ENCODE data around the gene SCLY.
A peak's percentile ranks its signal among the peaks of the same experiment; 100 is the strongest.
"Not testable (repeated sequence)": the region's sequence is repeated elsewhere in the genome, so short reads cannot be mapped to it uniquely, and the experiment has no call there.

Gene SCLY, protein sequence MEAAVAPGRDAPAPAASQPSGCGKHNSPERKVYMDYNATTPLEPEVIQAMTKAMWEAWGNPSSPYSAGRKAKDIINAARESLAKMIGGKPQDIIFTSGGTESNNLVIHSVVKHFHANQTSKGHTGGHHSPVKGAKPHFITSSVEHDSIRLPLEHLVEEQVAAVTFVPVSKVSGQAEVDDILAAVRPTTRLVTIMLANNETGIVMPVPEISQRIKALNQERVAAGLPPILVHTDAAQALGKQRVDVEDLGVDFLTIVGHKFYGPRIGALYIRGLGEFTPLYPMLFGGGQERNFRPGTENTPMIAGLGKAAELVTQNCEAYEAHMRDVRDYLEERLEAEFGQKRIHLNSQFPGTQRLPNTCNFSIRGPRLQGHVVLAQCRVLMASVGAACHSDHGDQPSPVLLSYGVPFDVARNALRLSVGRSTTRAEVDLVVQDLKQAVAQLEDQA

GRCh38 chr2:238060542-238061314 lies at the start of gene SCLY:
SCLY (plus strand) TSS chr2:238061001; CDS start chr2:238061055, 54 bp downstream.
- peak; percentile 98 for DNase-seq

GRCh38 chr2:238013806-238014205 lies 47.0 kb upstream of the SCLY start:
- no peak for DNase-seq

DNA sequence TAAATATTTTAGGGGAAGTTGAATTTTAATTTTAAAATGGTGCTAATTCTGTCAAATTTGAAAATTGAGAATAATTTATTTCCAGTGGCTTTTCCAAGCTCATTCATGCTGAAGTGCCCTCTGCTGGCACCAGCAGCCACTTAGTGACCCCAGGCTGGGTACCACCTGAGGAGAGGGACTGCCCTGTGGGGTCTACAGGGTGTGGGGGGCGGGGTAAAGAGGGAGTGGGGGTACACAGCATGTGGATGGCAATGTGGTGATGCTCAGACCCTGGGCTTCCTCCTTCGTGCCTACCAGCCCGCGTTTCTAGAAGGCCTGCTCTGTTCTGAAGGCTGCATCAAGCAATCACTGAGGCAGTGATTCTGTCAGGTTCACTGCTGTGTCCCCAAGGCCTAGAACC lies 45.1 kb upstream of the SCLY start:
- DNase-seq, result no peak

- no peak for DNase-seq
Measured at GRCh38 chr2:238016526-238016925, 44.3 kb upstream of the SCLY start.

GRCh38 chr2:238019962-238020361 lies 40.8 kb upstream of the SCLY start:
- no peak for DNase-seq

DNA sequence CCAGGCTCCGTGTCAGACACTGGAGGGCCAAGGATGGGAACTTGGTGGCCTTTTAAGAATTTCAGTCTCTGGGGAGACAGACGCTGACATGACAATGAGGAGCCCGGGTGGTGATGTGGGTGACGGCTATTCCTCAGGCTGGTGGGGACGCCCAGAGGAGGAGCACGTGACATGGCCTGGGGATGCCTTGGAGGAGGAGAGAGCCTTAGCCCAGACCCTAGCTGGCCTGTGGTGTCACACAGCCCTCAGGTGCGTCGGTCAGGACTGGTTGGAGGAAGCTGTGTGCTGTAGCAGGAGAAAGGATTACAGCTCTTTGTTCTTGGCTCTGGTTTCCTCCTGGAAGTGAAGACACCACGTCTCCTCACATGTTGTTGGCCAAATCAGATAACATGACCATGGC lies 40.0 kb upstream of the SCLY start:
- DNase-seq, result no peak

GRCh38 chr2:238021327-238021726 lies 39.5 kb upstream of the SCLY start:
- DNase-seq, result no peak

- DNase-seq, result no peak
Measured at GRCh38 chr2:238022594-238023157, 38.1 kb upstream of the SCLY start.

GRCh38 chr2:238023608-238024007 lies 37.2 kb upstream of the SCLY start:
- no peak for DNase-seq

DNA sequence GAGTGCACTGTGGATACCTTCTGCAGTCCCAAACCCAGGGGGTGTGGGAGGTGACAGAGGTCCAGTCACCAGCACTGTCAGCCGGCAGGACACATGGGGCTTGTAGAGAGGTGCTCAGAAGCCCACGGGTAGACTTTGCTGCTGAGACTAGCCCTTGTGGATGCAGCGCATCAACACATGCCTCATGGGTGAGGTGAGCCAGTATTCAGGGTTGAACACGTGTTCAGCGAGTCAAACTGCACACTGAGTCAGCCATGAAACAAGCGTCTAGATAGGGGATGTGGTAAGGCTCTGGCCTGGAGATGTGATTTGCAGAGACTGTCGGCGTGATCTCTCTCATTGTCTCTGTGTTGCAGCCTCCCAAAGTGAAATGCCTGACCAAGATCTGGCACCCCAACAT lies 35.8 kb upstream of the SCLY start:
- DNase-seq, result peak; percentile 66

DNA sequence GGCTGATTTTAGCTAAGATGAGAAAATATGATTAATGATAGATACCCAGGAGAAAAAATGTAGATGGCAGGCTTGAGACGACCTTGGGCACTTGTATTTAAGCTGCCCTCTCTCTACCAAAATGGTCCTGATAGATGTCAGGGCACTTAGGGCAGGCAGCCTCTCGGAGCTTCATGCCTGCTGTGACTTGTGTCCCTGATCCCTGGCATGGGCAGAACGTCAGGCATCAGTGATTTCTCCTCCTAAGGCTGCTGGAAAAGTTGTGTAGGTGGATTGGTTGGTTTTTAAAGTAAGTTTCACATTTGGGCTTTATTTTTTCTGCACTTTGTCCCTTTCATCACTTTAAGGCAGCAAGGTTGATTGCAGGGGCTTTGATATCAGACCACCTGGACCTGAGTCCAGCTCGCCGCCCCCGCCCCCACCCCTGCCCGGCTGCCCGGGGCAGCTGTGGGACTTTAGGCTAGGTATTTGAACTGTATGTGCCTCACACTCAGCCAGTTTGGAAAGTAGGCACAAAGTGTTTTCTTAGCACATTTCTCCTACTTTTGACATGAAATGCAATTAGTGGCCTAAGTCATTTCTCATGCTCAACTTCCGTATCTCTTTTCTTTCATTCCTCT lies 35.0 kb upstream of the SCLY start:
- no peak for DNase-seq

DNA sequence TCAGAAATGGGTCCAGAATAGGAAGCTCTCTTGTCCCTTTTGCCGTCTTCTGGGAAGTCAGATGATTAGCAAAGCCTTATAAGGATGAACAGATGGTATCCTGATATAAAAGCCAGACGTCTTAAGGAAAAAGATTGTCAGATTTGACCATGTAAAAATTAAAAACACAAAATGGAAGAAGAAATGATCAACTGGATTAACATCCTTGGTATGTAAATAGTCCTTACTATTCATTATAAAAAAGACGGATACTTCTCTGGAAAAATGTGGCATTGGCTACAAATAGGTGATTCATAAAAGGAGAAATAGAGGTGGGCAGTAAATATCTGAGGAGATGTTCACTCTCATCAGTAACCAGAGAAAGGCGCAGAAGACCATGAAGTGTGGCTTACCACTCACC lies 33.7 kb upstream of the SCLY start:
- DNase-seq, result no peak

- DNase-seq, result no peak
Measured at GRCh38 chr2:238027591-238028415, 33.0 kb upstream of the SCLY start.

DNA sequence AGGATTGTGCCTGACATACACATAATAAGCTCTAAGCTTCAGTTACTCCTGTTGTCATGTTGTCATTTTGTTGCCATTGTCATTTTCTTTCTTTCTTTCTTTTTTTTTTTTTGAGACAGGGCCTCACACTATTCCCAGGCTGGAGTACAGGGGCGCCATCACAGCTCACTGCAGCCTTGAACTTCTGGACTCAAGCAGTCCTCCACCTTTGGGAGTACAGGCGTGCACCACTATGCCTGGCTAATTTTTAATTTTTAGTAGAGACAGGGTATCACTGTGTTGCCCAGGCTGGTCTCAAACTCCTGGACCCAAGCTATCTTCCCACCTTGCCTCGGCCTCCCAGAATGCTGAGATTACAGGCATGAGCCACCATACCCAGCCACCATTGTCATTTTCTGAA lies 30.9 kb upstream of the SCLY start:
- DNase-seq, result no peak

- DNase-seq, result no peak
Measured at GRCh38 chr2:238030422-238031155, 30.2 kb upstream of the SCLY start.

GRCh38 chr2:238031751-238032150 lies 29.1 kb upstream of the SCLY start:
- DNase-seq, result no peak

DNA sequence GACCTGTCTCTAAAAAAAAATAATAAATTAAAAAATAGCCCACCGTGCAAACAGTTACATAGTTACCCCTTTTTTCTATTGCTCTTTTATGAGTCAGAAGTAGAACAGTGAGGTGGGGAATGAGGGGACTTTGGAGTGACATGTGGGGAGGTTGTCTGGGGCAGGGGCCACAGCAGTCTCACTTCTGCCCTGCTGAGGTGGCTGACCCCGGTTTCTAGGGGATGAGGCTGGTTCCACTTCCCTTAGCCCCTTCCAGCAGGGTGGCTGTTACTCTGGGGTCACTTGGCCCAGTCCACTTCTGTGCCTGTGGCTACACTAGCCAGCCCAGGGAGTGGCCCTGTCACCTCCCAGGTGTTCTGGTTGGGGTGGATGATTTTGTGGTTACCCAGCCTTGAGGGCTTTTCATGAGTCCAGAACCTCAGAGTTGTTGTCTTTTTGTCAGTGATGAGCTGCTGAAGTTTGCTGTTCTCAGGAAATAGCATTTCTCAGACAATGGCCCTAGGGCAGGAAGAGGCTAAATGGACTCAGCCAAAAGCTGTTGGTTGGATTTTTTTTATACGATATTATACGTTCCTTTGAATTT lies 28.0 kb upstream of the SCLY start:
- no peak for DNase-seq

DNA sequence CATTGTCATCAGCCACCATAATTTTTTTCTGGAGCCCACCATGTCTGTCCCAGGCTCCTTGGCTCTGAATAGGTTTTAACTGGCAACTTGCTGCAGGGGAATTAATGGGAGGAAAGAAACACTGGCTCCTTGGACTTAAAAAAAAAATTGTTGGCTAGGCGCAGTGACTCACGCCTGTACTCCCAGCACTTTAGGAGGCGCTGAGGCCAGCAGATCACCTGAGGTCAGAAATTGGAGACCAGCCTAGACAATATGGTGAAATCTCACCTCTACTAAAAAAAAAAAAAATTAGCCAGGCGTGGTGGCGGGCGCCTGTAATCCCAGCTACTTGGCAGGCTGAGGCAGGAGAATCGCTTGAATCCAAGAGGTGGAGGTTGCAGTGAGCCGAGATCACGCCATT lies 26.8 kb upstream of the SCLY start:
- DNase-seq, result not testable (repeated sequence)

DNA sequence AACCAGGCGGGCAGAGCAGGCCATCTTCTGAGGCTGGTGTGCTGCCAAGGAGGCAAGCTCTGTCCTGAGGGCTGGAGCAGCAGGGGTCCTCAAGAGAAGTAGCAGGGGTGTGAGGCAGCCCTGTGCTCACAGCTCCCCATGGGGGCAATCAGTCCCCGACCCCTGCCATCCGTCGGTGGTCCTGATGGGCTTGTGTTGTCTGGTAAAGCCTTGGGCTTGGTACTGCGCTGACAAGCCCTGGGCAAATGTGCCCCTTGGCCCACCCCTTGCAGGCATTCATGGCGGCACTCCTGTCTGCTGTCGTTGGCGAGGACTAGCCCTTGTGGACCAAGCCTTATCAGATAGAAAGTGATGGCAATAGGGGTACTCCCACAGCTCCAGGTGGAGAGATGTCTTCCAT lies 22.6 kb upstream of the SCLY start:
- DNase-seq, result no peak

GRCh38 chr2:238039151-238039550 lies 21.6 kb upstream of the SCLY start:
- DNase-seq, result no peak

DNA sequence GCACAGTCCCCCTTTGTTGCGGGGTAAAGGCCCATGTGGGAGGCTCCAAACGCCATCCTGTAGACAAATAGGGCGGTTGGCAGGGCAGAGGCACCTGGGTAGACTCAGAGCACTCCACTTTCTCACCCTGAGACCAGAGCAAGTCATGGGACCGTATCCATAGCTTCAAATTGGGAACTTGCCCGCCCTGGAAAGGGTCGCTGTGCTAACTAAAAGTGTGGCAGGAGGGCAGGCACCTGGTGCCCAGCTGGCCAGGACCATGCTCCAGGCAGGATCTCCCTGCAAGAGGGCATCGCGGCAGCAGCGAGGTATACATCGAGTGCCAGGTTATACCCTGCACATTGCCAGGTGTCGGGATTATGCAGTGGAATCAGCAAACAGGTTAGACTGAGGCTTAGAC lies 20.8 kb upstream of the SCLY start:
- DNase-seq, result no peak

All from activated CD4-positive, alpha-beta T cell treated with anti-CD3 and anti-CD28 coated beads, Interleukin-2, Interleukin-6, amounts not matched to agents 100 ng/mL and 50 ng/mL, durations not matched to agents 16 hours and 8 hours (primary cell).